Liver (tissue), 9 donors: ENCODE results near the gene ERAP2. TPM values are rescaled to one million over a fixed set of nuclear protein-coding genes. Genes with fewer than 3 reads are reported as not detected.
A peak's percentile ranks its signal among the peaks of the same experiment; 100 is the strongest.

Experiments
- DNase-seq: peaks from one replicate; pipeline ENCODE4 v3.0.0-alpha.2; 2017; ENCODE audit warnings: low spot score
- H3K27ac ChIP-seq, 2 donors: one replicate each; pipeline ENCODE4 v1.7.0; 2013; ENCODE audit warnings: inconsistent platforms in 2 of 2, low read length in 2 of 2, control low read depth in 1 of 2, low read depth in 1 of 2, mild to moderate bottlenecking in 1 of 2
- H3K27me3 ChIP-seq, 4 donors: one replicate each; pipeline versions ENCODE4 v1.6.1 to v1.7.0; 2013; ENCODE audit warnings: low read length in 3 of 4, inconsistent platforms in 1 of 4, mild to moderate bottlenecking in 1 of 4, moderate library complexity in 1 of 4; ENCODE audit not compliant: control insufficient read depth in 4 of 4, insufficient read depth in 4 of 4
- H3K36me3 ChIP-seq, 4 donors: one replicate each; pipeline versions ENCODE4 v1.6.1 to v1.7.0; 2013; ENCODE audit warnings: low read length in 3 of 4, mild to moderate bottlenecking in 3 of 4, low read depth in 1 of 4, moderate library complexity in 1 of 4; ENCODE audit not compliant: control insufficient read depth in 4 of 4, insufficient read depth in 3 of 4
- H3K4me1 ChIP-seq, 4 donors: one replicate each; pipeline versions ENCODE4 v1.6.1 to v1.7.0; 2013; ENCODE audit warnings: low read length in 3 of 4, mild to moderate bottlenecking in 3 of 4, moderate library complexity in 1 of 4; ENCODE audit not compliant: control insufficient read depth in 4 of 4, insufficient read depth in 4 of 4
- H3K4me3 ChIP-seq, 3 donors: one replicate each; pipeline versions ENCODE4 v1.6.1 to v1.7.0; 2013; ENCODE audit warnings: low read length in 3 of 3, control low read depth in 1 of 3, low read depth in 1 of 3, mild to moderate bottlenecking in 1 of 3
- H3K9ac ChIP-seq, 2 donors: one replicate each; pipeline ENCODE4 v1.7.0; 2013; ENCODE audit warnings: low read length in 2 of 2, mild to moderate bottlenecking in 2 of 2, moderate library complexity in 2 of 2, control low read depth in 1 of 2, low read depth in 1 of 2
- H3K9me3 ChIP-seq, 4 donors: one replicate each; pipeline versions ENCODE4 v1.6.1 to v1.7.0; 2013; ENCODE audit warnings: low read length in 3 of 4; ENCODE audit not compliant: control insufficient read depth in 4 of 4
- EGR1 ChIP-seq, 2 donors: IDR thresholded peaks; 2 replicates each; pipeline ENCODE4 v1.6.1; 2016 to 2018; ENCODE audit warnings: antibody characterized with exemption in 2 of 2, low read depth in 2 of 2
- FOXA1 ChIP-seq: IDR thresholded peaks from 2 replicates; pipeline ENCODE4 v1.6.1; 2016; ENCODE audit warnings: antibody characterized with exemption
- FOXA2 ChIP-seq: IDR thresholded peaks from 2 replicates; pipeline ENCODE4 v1.6.1; 2016; ENCODE audit warnings: antibody characterized with exemption
- GABPA ChIP-seq, 2 donors: IDR thresholded peaks in 1 of 2; conservative IDR thresholded peaks in 1 of 2; 2 replicates each; pipeline ENCODE4 v1.6.1; 2016; ENCODE audit warnings: antibody characterized with exemption in 2 of 2, mild to moderate bottlenecking in 1 of 2, moderate library complexity in 1 of 2
- HNF4A ChIP-seq, 2 donors: conservative IDR thresholded peaks; 2 replicates each; pipeline ENCODE4 v1.6.1; 2016; ENCODE audit warnings: antibody characterized with exemption in 2 of 2, mild to moderate bottlenecking in 2 of 2
- HNF4G ChIP-seq: IDR thresholded peaks from 2 replicates; pipeline ENCODE4 v1.6.1; 2016; ENCODE audit warnings: antibody characterized with exemption
- JUND ChIP-seq, 2 donors: IDR thresholded peaks; 2 replicates each; pipeline ENCODE4 v1.6.1; 2016; ENCODE audit warnings: antibody characterized with exemption in 2 of 2
- MAX ChIP-seq: IDR thresholded peaks from 2 replicates; pipeline ENCODE4 v1.6.1; 2016; ENCODE audit warnings: antibody characterized with exemption
- NR2F2 ChIP-seq: IDR thresholded peaks from 2 replicates; pipeline ENCODE4 v1.6.1; 2016; ENCODE audit warnings: antibody characterized with exemption
- RAD21 ChIP-seq, 2 donors: IDR thresholded peaks; 2 replicates each; pipeline ENCODE4 v1.6.1; 2016; ENCODE audit warnings: antibody characterized with exemption in 2 of 2, mild to moderate bottlenecking in 2 of 2
- TAF1 ChIP-seq: conservative IDR thresholded peaks from 2 replicates; pipeline ENCODE4 v1.6.1; 2016; ENCODE audit warnings: antibody characterized with exemption, mild to moderate bottlenecking
- YY1 ChIP-seq: IDR thresholded peaks from 2 replicates; pipeline ENCODE4 v1.6.1; 2016; ENCODE audit warnings: antibody characterized with exemption, mild to moderate bottlenecking
- WGBS: extraction: QIAGEN DNeasy Blood & Tissue Kit; methylation state at CpG from one replicate; pipeline ENCODE4 v1.1.7; 2013; 5-methylcytosine and 5-hydroxymethylcytosine counted together
- polyA plus RNA-seq, 2 donors: library from polyadenylated mRNA; stranded (reverse) in 1 of 2; unstranded in 1 of 2; fragments of 200-250 nt in 1 of 2; fragments of >200 nt in 1 of 2; fragmentation: Nextera tagmentation in 1 of 2; extraction: Ambion mirVana in 1 of 2; gene quantifications; one replicate each; pipeline versions ENCODE4 v1.2.1 to v1.2.3, GENCODE V29; 2013 to 2015
- total RNA-seq, 2 donors: library from RNA; depleted of rRNA; stranded (reverse); fragments of >200 nt; gene quantifications; one replicate each; pipeline ENCODE4 v1.2.3, GENCODE V29; 2014
- TF ChIP-seq, protein P1 (sequence below): IDR thresholded peaks from 2 replicates; pipeline ENCODE4 v1.6.1; 2016; ENCODE audit warnings: antibody characterized with exemption
- TF ChIP-seq, protein P2 (sequence below): IDR thresholded peaks from 2 replicates; pipeline ENCODE4 v1.6.1; 2016; ENCODE audit warnings: antibody characterized with exemption
- TF ChIP-seq, protein P3 (sequence below): fragments of 150-350 bp; IDR thresholded peaks from 2 replicates; pipeline ENCODE4 v1.5.1; 2017; ENCODE audit warnings: improper control_type of control experiment, low read depth, low read length; ENCODE audit not compliant: missing input control
- TF ChIP-seq, protein P4 (sequence below): IDR thresholded peaks from 2 replicates; pipeline ENCODE4 v1.6.1; 2016; ENCODE audit warnings: antibody characterized with exemption, mild to moderate bottlenecking
- donor health status: healthy.
- donor health status: healthy.
- donor health status: healthy.
- donor health status: healthy.
- donor health status: healthy.

Gene ERAP2
- total and polyA plus RNA-seq, 4 donors = 1.8 to 15.5 (median 10.7) TPM

DNA sequence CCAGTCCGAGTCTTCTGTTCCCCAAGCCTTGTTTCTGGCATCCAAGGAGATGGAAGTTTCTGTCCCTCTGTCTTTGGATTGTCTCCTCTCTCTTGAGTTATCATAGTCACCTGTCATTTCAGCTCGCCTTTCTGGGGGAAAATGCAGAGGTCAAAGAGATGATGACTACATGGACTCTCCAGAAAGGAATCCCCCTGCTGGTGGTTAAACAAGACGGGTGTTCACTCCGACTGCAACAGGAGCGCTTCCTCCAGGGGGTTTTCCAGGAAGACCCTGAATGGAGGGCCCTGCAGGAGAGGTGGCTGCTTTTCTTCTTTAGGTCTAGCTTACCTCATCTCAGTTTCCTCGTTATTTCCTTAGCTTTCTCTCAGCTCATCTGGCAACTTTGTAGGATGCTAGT, 25.1 kb downstream of the ERAP2 start:
- WGBS = 91% methylated on average over 6 of the region's 6 CpGs
- peaks cover 2 to 34% (median 21%) of the 10 kb centered on the region in 4 donors for H3K36me3 ChIP-seq

GRCh38 chr5:96901841-96902240, 25.5 kb downstream of the ERAP2 start:
- Histone ChIP-seq H3K4me3 (no peak overlapping the region), H3K36me3 (peaks cover 2 to 30% (median 20%) of the 10 kb centered on the region in 4 donors), H3K9me3 (no peaks in the 10 kb centered on the region), H3K27ac (no peak overlapping the region), H3K9ac (no peak overlapping the region), H3K27me3 (no peaks in the 10 kb centered on the region), H3K4me1 (no peaks in the 10 kb centered on the region)
- TF ChIP-seq RAD21 (IDR thresholded peaks at IDR 0.05) (no peak), FOXA1 (no peak), JUND (IDR thresholded peaks at IDR 0.05) (no peak), GABPA (IDR thresholded peaks at IDR 0.05 in 1 of 2, conservative IDR thresholded peaks at IDR 0.05 in 1 of 2) (no peak)
- DNase-seq = no peak
- 95% methylated on average over 1 of the region's 1 CpG for WGBS

More for the DNA sequence above, 25.1 kb downstream of the ERAP2 start:
- no peak for DNase-seq
- TF ChIP-seq FOXA1 = no peak
- TF ChIP-seq, protein P1, sequence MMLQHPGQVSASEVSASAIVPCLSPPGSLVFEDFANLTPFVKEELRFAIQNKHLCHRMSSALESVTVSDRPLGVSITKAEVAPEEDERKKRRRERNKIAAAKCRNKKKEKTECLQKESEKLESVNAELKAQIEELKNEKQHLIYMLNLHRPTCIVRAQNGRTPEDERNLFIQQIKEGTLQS = no peak
- peak in 1 of 2 donors; percentile 5 for TF ChIP-seq RAD21 (IDR thresholded peaks at IDR 0.05)
- TF ChIP-seq, protein P2, sequence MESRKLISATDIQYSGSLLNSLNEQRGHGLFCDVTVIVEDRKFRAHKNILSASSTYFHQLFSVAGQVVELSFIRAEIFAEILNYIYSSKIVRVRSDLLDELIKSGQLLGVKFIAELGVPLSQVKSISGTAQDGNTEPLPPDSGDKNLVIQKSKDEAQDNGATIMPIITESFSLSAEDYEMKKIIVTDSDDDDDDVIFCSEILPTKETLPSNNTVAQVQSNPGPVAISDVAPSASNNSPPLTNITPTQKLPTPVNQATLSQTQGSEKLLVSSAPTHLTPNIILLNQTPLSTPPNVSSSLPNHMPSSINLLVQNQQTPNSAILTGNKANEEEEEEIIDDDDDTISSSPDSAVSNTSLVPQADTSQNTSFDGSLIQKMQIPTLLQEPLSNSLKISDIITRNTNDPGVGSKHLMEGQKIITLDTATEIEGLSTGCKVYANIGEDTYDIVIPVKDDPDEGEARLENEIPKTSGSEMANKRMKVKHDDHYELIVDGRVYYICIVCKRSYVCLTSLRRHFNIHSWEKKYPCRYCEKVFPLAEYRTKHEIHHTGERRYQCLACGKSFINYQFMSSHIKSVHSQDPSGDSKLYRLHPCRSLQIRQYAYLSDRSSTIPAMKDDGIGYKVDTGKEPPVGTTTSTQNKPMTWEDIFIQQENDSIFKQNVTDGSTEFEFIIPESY = no peak
- TF ChIP-seq, protein P3, sequence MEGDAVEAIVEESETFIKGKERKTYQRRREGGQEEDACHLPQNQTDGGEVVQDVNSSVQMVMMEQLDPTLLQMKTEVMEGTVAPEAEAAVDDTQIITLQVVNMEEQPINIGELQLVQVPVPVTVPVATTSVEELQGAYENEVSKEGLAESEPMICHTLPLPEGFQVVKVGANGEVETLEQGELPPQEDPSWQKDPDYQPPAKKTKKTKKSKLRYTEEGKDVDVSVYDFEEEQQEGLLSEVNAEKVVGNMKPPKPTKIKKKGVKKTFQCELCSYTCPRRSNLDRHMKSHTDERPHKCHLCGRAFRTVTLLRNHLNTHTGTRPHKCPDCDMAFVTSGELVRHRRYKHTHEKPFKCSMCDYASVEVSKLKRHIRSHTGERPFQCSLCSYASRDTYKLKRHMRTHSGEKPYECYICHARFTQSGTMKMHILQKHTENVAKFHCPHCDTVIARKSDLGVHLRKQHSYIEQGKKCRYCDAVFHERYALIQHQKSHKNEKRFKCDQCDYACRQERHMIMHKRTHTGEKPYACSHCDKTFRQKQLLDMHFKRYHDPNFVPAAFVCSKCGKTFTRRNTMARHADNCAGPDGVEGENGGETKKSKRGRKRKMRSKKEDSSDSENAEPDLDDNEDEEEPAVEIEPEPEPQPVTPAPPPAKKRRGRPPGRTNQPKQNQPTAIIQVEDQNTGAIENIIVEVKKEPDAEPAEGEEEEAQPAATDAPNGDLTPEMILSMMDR = no peak
- H3K4me1 ChIP-seq = no peaks in the 10 kb centered on the region
- no peak overlapping the region for H3K9ac ChIP-seq
- H3K27ac ChIP-seq = no peak overlapping the region
- no peaks in the 10 kb centered on the region for H3K27me3 ChIP-seq
- no peaks in the 10 kb centered on the region for H3K9me3 ChIP-seq
- H3K4me3 ChIP-seq = no peak overlapping the region

DNA sequence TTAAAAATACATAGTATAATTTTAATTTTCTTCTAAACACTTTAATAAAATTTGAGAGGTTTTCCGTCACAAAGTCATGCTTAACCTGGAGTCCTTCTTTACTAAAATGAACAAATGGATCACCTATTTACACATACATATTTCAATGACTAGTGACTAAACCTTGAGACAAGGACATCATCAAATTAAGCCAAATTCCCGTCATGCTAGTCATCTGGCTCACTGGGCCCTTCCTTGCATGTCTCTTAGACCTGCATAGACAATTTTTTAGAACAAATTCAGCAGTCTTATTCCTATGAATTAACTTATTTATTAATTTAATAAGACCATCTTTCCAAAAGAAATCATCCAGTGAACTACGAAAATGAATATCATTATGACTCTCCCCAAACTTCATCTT, 26.6 kb downstream of the ERAP2 start:
- Histone ChIP-seq H3K4me3 (no peak overlapping the region), H3K27ac (no peak overlapping the region), H3K4me1 (no peaks in the 10 kb centered on the region), H3K9me3 (no peaks in the 10 kb centered on the region), H3K27me3 (no peaks in the 10 kb centered on the region), H3K9ac (no peak overlapping the region), H3K36me3 (peaks cover 2 to 29% (median 19%) of the 10 kb centered on the region in 4 donors)
- DNase-seq = no peak
- 81% methylated on average over 3 of the region's 3 CpGs for WGBS
- TF ChIP-seq NR2F2 = no peak
- TF ChIP-seq JUND (IDR thresholded peaks at IDR 0.05) = no peak
- TF ChIP-seq, protein P1 = no peak
- TF ChIP-seq, protein P2 = no peak
- TF ChIP-seq EGR1 (IDR thresholded peaks at IDR 0.05; ENCODE audit: low read depth in 2 of 2) = no peak
- no peak for TF ChIP-seq HNF4A (conservative IDR thresholded peaks at IDR 0.05)
- no peak for TF ChIP-seq FOXA2
- TF ChIP-seq, protein P4, sequence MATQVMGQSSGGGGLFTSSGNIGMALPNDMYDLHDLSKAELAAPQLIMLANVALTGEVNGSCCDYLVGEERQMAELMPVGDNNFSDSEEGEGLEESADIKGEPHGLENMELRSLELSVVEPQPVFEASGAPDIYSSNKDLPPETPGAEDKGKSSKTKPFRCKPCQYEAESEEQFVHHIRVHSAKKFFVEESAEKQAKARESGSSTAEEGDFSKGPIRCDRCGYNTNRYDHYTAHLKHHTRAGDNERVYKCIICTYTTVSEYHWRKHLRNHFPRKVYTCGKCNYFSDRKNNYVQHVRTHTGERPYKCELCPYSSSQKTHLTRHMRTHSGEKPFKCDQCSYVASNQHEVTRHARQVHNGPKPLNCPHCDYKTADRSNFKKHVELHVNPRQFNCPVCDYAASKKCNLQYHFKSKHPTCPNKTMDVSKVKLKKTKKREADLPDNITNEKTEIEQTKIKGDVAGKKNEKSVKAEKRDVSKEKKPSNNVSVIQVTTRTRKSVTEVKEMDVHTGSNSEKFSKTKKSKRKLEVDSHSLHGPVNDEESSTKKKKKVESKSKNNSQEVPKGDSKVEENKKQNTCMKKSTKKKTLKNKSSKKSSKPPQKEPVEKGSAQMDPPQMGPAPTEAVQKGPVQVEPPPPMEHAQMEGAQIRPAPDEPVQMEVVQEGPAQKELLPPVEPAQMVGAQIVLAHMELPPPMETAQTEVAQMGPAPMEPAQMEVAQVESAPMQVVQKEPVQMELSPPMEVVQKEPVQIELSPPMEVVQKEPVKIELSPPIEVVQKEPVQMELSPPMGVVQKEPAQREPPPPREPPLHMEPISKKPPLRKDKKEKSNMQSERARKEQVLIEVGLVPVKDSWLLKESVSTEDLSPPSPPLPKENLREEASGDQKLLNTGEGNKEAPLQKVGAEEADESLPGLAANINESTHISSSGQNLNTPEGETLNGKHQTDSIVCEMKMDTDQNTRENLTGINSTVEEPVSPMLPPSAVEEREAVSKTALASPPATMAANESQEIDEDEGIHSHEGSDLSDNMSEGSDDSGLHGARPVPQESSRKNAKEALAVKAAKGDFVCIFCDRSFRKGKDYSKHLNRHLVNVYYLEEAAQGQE = no peak
- TF ChIP-seq TAF1 = no peak
- TF ChIP-seq HNF4G = no peak
- no peak for TF ChIP-seq MAX
- no peak for TF ChIP-seq YY1
- TF ChIP-seq FOXA1 = no peak
- no peak for TF ChIP-seq RAD21 (IDR thresholded peaks at IDR 0.05)
